ENCODE measurements around the gene LSS. TPM values are rescaled to one million over a fixed set of nuclear protein-coding genes. Genes with fewer than 3 reads are reported as not detected.
A peak's percentile ranks its signal among the peaks of the same experiment; 100 is the strongest.

The LSS gene
- total and polyA plus RNA-seq, 2 donors: 14.9 to 15.4 TPM

DNA sequence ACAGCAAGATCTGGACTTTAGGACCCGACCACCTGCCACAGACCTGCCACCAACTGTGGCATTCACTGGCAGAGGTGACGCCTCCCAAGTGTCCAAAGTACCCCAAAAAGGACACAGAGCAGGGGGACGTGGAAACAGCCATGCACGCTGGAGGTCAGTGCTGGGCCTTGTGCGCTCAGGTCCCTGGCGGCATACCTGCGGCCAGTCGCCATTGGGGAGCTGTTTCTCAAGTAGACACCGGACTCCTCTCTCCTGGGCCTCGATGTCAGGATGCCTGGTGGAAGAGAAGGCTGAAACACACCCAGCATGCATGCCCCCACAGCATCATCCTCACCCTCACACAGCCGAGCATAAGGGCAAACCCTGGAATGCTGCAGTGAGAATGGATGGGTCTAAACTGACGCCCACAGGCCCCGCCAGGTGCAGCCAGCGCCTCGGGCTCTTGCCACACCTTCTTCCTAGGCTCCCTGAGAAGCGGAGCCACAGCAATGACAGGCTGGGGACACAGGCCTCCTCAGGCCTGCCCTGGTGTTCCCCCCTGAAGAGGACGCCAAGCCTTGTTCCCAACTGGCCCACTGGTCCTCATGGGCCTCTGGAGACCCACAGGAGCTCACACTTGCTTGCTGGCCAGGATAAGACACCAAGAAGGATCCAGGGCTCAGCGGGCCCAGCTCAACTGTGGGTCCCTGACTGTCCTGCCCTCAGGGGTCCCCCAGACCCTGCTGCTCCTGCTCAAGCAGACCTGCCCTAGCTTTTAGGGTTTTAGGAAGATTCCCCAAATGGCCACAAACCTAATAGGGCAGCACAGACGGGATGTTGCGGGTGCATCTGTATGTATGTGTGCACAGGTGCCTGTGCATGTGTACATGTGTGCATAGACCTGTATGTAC lies 36.6 kb downstream of the LSS start:
- 99% methylated on average over 20 of the region's 20 CpGs for WGBS

DNA sequence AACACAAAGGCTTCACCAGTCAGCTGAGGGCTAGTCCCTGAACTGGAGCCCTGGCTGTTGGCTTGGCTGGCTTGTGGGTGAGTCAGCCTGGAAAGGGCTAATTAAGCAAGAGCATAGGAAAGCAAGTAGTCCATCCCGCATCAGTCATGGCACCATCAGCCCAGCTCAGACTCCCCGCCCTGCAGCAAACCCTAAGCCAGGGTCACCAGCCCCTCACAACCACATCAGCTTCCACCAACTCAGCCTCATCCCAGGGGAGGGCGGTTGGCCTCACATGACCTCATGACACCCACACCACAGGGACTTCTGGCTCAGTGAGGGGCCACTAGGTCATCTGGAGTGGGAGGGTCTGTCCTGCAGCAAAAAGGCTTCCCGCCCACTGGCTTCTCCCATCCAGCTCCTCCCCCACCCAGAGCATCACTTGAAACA lies 37.3 kb downstream of the LSS start:
- Histone ChIP-seq H3K27me3 (ENCODE audit: control insufficient read depth in 2 of 2, insufficient read depth in 1 of 2, low read length in 1 of 2) (no peaks in the 10 kb centered on the region), H3K36me3 (ENCODE audit: control insufficient read depth in 2 of 2, insufficient read depth in 2 of 2, low read length in 1 of 2) (peaks cover 29 to 30% of the 10 kb centered on the region in 2 donors), H3K27ac (ENCODE audit: low read depth in 1 of 2, low read length in 1 of 2) (no peak overlapping the region), H3K4me1 (ENCODE audit: control insufficient read depth in 2 of 2, insufficient read depth in 2 of 2, low read length in 2 of 2) (no peaks in the 10 kb centered on the region), H3K9me3 (ENCODE audit: control insufficient read depth in 2 of 2, insufficient read depth in 1 of 2, low read length in 1 of 2) (no peaks in the 10 kb centered on the region), H3K4me3 (ENCODE audit: low read length in 2 of 2) (no peak overlapping the region)
- no peak for DNase-seq (ENCODE audit: low read depth in 6 of 9, low spot score in 9 of 9)
- over 99% methylated on average over 4 of the region's 4 CpGs for WGBS

More for the DNA sequence above, 36.6 kb downstream of the LSS start:
- no peaks in the 10 kb centered on the region for H3K27me3 ChIP-seq (ENCODE audit: control insufficient read depth in 2 of 2, insufficient read depth in 1 of 2, low read length in 1 of 2)
- no peaks in the 10 kb centered on the region for H3K4me1 ChIP-seq (ENCODE audit: control insufficient read depth in 2 of 2, insufficient read depth in 2 of 2, low read length in 2 of 2)
- peaks cover 30 to 34% of the 10 kb centered on the region in 2 donors for H3K36me3 ChIP-seq (ENCODE audit: control insufficient read depth in 2 of 2, insufficient read depth in 2 of 2, low read length in 1 of 2)
- H3K4me3 ChIP-seq (ENCODE audit: low read length in 2 of 2): no peak overlapping the region
- H3K27ac ChIP-seq (ENCODE audit: low read depth in 1 of 2, low read length in 1 of 2): no peak overlapping the region
- no peak for DNase-seq (ENCODE audit: low read depth in 6 of 9, low spot score in 9 of 9)
- H3K9me3 ChIP-seq (ENCODE audit: control insufficient read depth in 2 of 2, insufficient read depth in 1 of 2, low read length in 1 of 2): no peaks in the 10 kb centered on the region

DNA sequence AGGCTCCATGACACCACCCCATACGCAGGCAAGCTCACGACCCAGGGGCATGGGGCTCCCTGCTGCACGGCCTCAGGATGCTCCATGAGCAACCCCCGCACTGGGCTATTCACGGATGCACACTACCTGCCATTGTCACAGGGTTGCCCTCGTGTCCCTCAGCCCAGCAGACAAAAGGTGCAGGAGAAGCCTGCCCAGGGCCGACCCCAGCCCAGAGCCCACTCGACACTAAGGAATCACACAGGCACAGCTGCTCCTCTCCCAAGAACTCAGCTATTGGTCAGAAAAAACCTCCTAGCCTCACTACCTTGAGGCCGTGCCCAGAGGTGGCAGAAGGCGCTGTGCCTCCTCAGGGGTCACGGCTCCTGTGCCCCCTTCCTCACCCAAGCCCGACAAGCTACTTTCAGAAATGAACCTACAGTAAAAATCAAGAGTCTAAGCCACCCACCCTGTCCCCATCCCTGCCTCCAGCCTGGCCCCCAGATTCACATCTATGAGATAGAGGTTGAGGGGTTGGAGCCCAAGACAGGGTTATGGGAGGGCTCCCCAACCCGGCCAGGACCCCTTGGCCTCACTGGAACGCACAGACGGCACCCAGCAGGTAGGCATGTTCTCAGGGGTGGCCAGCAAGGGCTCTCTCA lies 38.0 kb downstream of the LSS start:
- no peaks in the 10 kb centered on the region for H3K27me3 ChIP-seq (ENCODE audit: control insufficient read depth in 2 of 2, insufficient read depth in 1 of 2, low read length in 1 of 2)
- no peak overlapping the region for H3K4me3 ChIP-seq (ENCODE audit: low read length in 2 of 2)
- no peak overlapping the region for H3K27ac ChIP-seq (ENCODE audit: low read depth in 1 of 2, low read length in 1 of 2)
- WGBS: 98% methylated on average over 15 of the region's 15 CpGs
- no peaks in the 10 kb centered on the region for H3K4me1 ChIP-seq (ENCODE audit: control insufficient read depth in 2 of 2, insufficient read depth in 2 of 2, low read length in 2 of 2)
- no peaks in the 10 kb centered on the region for H3K9me3 ChIP-seq (ENCODE audit: control insufficient read depth in 2 of 2, insufficient read depth in 1 of 2, low read length in 1 of 2)
- DNase-seq (ENCODE audit: low read depth in 6 of 9, low spot score in 9 of 9): no peak
- H3K36me3 ChIP-seq (ENCODE audit: control insufficient read depth in 2 of 2, insufficient read depth in 2 of 2, low read length in 1 of 2): peaks cover 22 to 24% of the 10 kb centered on the region in 2 donors

DNA sequence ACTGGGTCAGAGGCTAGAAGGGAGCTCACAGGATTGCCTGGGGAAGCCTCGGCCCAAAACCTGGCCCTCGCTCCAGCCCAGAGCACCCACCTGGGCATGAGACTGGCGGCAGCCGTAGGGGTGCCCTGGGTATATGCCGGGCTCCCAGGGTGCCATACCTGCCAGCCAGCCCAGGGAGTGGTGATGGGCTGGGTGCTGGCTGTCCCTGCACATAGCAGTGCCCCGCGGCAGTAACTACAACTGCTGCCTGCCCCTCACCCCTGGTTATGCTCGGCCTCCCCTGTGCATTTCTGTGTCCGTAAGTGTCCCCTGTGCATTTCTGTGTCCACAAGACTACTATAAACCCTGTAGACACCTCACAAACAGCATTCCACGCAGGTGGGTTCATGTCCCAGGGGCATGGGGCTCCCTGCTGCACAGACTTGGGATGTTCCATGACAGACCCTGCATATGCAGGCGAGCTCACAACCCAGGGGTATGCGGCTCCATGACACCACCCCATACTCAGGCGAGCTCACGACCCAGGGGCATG lies 38.5 kb downstream of the LSS start:
- DNase-seq (ENCODE audit: low read depth in 6 of 9, low spot score in 9 of 9): no peak
- Histone ChIP-seq H3K27ac (ENCODE audit: low read depth in 1 of 2, low read length in 1 of 2) (no peak overlapping the region), H3K4me1 (ENCODE audit: control insufficient read depth in 2 of 2, insufficient read depth in 2 of 2, low read length in 2 of 2) (peaks cover 0 to 5% of the 10 kb centered on the region in 2 donors), H3K27me3 (ENCODE audit: control insufficient read depth in 2 of 2, insufficient read depth in 1 of 2, low read length in 1 of 2) (no peaks in the 10 kb centered on the region), H3K4me3 (ENCODE audit: low read length in 2 of 2) (no peak overlapping the region), H3K9me3 (ENCODE audit: control insufficient read depth in 2 of 2, insufficient read depth in 1 of 2, low read length in 1 of 2) (no peaks in the 10 kb centered on the region), H3K36me3 (ENCODE audit: control insufficient read depth in 2 of 2, insufficient read depth in 2 of 2, low read length in 1 of 2) (peaks cover 20 to 22% of the 10 kb centered on the region in 2 donors)
- over 99% methylated on average over 14 of the region's 14 CpGs for WGBS

DNA sequence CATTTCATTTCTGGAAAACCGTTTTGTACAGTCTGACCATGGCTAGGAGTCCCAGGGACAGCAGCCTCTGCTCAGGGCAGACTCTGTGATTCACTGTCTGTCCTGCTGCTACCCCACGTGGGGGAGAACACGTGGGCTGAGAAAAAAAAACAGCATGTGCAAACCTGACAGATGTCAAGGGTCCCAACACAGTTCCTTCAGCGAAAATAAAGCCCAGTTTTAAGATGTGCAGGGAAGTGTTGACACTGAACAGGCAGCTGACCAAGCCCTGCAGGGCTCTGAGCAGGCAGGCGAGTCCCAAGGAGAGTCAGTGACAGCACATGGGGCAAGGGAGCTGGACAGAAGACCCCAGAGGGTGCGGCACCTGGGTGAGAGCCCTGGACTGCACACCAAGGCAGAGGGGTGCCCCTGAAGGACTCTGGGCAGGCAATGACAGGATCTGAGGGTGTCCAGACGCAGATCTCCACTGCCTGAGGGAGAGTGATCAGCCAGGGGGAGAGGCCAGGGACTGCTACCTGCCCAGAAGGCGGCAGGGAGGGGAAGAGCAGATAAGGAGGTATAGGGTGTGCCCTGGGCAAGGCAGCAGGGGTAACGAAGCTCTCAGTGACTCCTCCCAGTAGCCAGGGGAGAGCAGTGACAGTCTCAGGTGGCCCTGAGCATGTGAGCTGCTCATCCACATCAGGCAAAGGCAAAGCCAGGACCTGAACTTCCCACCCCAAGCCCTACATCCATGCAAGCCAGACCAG lies 39.2 kb downstream of the LSS start:
- Histone ChIP-seq H3K4me3 (ENCODE audit: low read length in 2 of 2) (no peak overlapping the region), H3K27me3 (ENCODE audit: control insufficient read depth in 2 of 2, insufficient read depth in 1 of 2, low read length in 1 of 2) (peaks cover 0 to 2% of the 10 kb centered on the region in 2 donors), H3K4me1 (ENCODE audit: control insufficient read depth in 2 of 2, insufficient read depth in 2 of 2, low read length in 2 of 2) (peaks cover 0 to 9% of the 10 kb centered on the region in 2 donors), H3K9me3 (ENCODE audit: control insufficient read depth in 2 of 2, insufficient read depth in 1 of 2, low read length in 1 of 2) (no peaks in the 10 kb centered on the region), H3K36me3 (ENCODE audit: control insufficient read depth in 2 of 2, insufficient read depth in 2 of 2, low read length in 1 of 2) (peaks cover 15 to 20% of the 10 kb centered on the region in 2 donors), H3K27ac (ENCODE audit: low read depth in 1 of 2, low read length in 1 of 2) (peak overlapping the region in 1 of 2 donors; percentile 14)
- WGBS: 94% methylated on average over 9 of the region's 9 CpGs
- no peak for DNase-seq (ENCODE audit: low read depth in 6 of 9, low spot score in 9 of 9)

DNA sequence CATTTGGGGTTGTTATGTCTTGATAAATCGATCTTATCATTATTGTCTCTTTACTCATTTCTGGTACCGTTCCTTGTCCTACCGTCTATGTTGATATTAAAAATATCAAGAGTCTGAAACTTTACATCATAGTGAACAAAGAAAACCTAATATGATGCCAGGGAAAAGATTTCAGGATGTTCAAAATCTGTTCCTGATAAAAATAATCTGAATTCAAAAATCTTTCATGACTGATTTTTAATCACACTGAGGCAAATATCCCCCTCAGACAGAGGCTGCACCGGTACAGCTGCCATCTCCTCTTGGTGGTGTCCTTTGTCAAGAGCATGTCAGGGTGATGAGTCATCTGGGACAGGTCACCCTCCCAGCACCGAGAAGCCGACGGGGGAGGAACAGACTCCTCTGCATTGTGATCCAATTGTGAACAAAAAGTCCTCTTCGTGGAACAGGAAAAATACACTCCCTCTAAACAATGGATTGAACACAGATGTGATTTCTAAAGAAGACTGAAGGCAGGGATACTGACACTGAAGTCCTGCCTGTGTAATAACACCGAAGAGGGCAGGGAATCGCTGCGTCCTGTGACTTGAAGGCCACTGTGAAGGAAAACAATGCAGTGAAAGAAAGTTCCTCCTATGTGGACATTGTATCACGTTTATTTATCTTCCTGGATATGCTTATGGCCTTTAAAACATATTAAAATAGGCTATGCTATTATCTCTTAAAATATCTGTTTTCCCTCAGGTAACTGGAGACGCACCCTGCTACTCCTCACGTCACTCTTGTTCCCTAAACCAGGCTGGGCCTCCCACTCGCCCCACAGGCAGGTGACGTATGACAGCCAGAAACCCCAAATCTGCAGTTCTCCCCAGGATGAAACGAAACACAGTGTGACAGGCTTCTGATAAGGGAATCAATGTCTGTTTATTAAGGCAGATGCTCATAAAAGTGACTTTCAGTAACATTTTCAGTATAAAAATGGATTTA lies 40.1 kb downstream of the LSS start:
- Histone ChIP-seq H3K27ac (ENCODE audit: low read depth in 1 of 2, low read length in 1 of 2) (peak overlapping the region; percentile 14 to 26), H3K9me3 (ENCODE audit: control insufficient read depth in 2 of 2, insufficient read depth in 1 of 2, low read length in 1 of 2) (no peaks in the 10 kb centered on the region), H3K27me3 (ENCODE audit: control insufficient read depth in 2 of 2, insufficient read depth in 1 of 2, low read length in 1 of 2) (peaks cover 0 to 2% of the 10 kb centered on the region in 2 donors), H3K4me1 (ENCODE audit: control insufficient read depth in 2 of 2, insufficient read depth in 2 of 2, low read length in 2 of 2) (peaks cover 0 to 14% of the 10 kb centered on the region in 2 donors), H3K36me3 (ENCODE audit: control insufficient read depth in 2 of 2, insufficient read depth in 2 of 2, low read length in 1 of 2) (peaks cover 6 to 13% of the 10 kb centered on the region in 2 donors), H3K4me3 (ENCODE audit: low read length in 2 of 2) (no peak overlapping the region)
- no peak for DNase-seq (ENCODE audit: low read depth in 6 of 9, low spot score in 9 of 9)
- 82% methylated on average over 17 of the region's 17 CpGs for WGBS

DNA sequence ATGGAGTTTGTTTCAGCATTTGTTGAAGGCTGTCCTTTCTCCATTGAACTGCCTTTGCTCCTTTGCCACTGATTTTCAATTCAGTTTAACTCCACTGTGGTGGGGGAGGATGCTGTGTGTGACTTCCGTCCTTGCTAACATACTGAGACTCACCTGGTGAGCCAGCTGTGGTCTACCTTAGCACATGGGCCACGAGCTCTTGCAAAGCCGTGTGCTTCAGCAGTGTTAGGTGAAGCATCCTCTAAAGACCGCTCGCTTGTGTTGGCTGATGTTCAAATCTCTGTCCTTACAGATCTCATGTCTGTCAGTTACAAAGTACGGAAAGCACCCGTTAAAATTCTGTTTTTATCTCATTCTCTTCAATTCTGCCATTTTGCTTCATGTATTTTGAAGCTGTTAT lies 40.8 kb downstream of the LSS start:
- DNase-seq (ENCODE audit: low read depth in 6 of 9, low spot score in 9 of 9): no peak
- H3K4me1 ChIP-seq (ENCODE audit: control insufficient read depth in 2 of 2, insufficient read depth in 2 of 2, low read length in 2 of 2): peaks cover 0 to 14% of the 10 kb centered on the region in 2 donors
- WGBS: 94% methylated on average over 7 of the region's 7 CpGs
- H3K27ac ChIP-seq (ENCODE audit: low read depth in 1 of 2, low read length in 1 of 2): no peak overlapping the region
- no peaks in the 10 kb centered on the region for H3K9me3 ChIP-seq (ENCODE audit: control insufficient read depth in 2 of 2, insufficient read depth in 1 of 2, low read length in 1 of 2)
- peaks cover 3 to 12% of the 10 kb centered on the region in 2 donors for H3K36me3 ChIP-seq (ENCODE audit: control insufficient read depth in 2 of 2, insufficient read depth in 2 of 2, low read length in 1 of 2)
- no peak overlapping the region for H3K4me3 ChIP-seq (ENCODE audit: low read length in 2 of 2)
- H3K27me3 ChIP-seq (ENCODE audit: control insufficient read depth in 2 of 2, insufficient read depth in 1 of 2, low read length in 1 of 2): peaks cover 0 to 2% of the 10 kb centered on the region in 2 donors

DNA sequence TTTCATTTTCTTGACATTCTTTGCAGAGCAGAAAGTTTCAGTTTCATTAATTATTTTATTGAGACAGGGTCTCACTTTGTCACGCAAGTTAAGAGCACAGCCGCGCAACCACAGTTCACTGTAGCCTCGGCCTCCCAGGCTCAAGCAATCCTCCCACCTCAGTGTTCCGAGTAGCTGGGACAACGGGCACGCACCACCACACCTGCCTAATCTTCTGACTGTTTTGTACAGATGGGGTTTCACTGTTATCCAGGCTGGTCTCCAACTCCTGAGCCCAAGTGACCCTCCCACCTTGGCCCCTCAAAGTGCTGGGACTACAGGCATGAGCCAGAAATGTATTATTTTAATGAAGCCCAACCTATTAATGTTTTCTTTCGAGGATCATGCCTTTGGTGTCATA lies 41.3 kb downstream of the LSS start:
- H3K27ac ChIP-seq (ENCODE audit: low read depth in 1 of 2, low read length in 1 of 2): no peak overlapping the region
- no peak overlapping the region for H3K4me3 ChIP-seq (ENCODE audit: low read length in 2 of 2)
- no peak for DNase-seq (ENCODE audit: low read depth in 6 of 9, low spot score in 9 of 9)
- WGBS: 93% methylated on average over 8 of the region's 8 CpGs
- no peaks in the 10 kb centered on the region for H3K9me3 ChIP-seq (ENCODE audit: control insufficient read depth in 2 of 2, insufficient read depth in 1 of 2, low read length in 1 of 2)
- peaks cover 0 to 14% of the 10 kb centered on the region in 2 donors for H3K4me1 ChIP-seq (ENCODE audit: control insufficient read depth in 2 of 2, insufficient read depth in 2 of 2, low read length in 2 of 2)
- H3K36me3 ChIP-seq (ENCODE audit: control insufficient read depth in 2 of 2, insufficient read depth in 2 of 2, low read length in 1 of 2): peaks cover 3 to 12% of the 10 kb centered on the region in 2 donors
- H3K27me3 ChIP-seq (ENCODE audit: control insufficient read depth in 2 of 2, insufficient read depth in 1 of 2, low read length in 1 of 2): peaks cover 0 to 2% of the 10 kb centered on the region in 2 donors

Data from thymus (tissue), 11 donors.